OCI-LY7 (cell line): ENCODE measurements around the gene PRAC2. TPM values are rescaled to one million over a fixed set of nuclear protein-coding genes. Genes with fewer than 3 reads are reported as not detected.
A peak's percentile ranks its signal among the peaks of the same experiment; 100 is the strongest.

ENCODE experiments used
- BruUV-seq: library from RNA; stranded (reverse); fragments of 400-500 nt; replicated peaks from 2 replicates; lab custom pipeline; 2021; lab: Mats Ljungman, UMichigan
- CTCF ChIA-PET: fragments of 300-600 bp; sonication (Branson Sonifier 250); formaldehyde crosslinking; loops from one replicate; lab custom pipeline; 2022; ENCODE audit warnings: antibody characterized with exemption; ENCODE audit not compliant: unreplicated experiment; lab: Charles Lee
- POLR2A ChIA-PET: fragments of 300-600 bp; sonication (Branson Sonifier 250); formaldehyde crosslinking; loops from one replicate; lab custom pipeline; 2022; ENCODE audit warnings: antibody characterized with exemption; lab: Charles Lee
- DNase-seq: peaks from one replicate; pipeline ENCODE4 v3.0.0-alpha.2; 2015; ENCODE audit warnings: low spot score
- H2AFZ ChIP-seq: fragments of 200-600 bp; sonication (generic), shearing (Covaris generic); 2 replicates; pipeline ENCODE4 v1.6.1; 2014; ENCODE audit warnings: mild to moderate bottlenecking, antibody characterized with exemption, low read length, moderate library complexity
- H3K27ac ChIP-seq: fragments of 200-600 bp; sonication (generic); 2 replicates; pipeline ENCODE4 v1.5.1; 2014; ENCODE audit warnings: mixed run types, low read depth, mild to moderate bottlenecking, moderate library complexity, low read length, inconsistent platforms; ENCODE audit not compliant: poor library complexity, severe bottlenecking
- H3K36me3 ChIP-seq: fragments of 200-600 bp; sonication (generic); 2 replicates; pipeline ENCODE4 v1.6.1; 2014; ENCODE audit warnings: mild to moderate bottlenecking, antibody characterized with exemption, low read length, moderate library complexity, mixed read lengths; ENCODE audit not compliant: insufficient read depth
- H3K4me1 ChIP-seq: fragments of 200-600 bp; sonication (generic); 2 replicates; pipeline ENCODE4 v1.5.1; 2014; ENCODE audit warnings: mild to moderate bottlenecking, low read length; ENCODE audit not compliant: insufficient read depth, poor library complexity, severe bottlenecking
- H3K4me2 ChIP-seq: fragments of 200-600 bp; sonication (generic); 2 replicates; pipeline ENCODE4 v1.6.1; 2014; ENCODE audit warnings: mild to moderate bottlenecking, low read length
- H3K4me3 ChIP-seq: fragments of 200-600 bp; sonication (generic); 2 replicates; pipeline ENCODE4 v1.5.1; 2014; ENCODE audit warnings: mild to moderate bottlenecking, low read depth, low read length; ENCODE audit not compliant: poor library complexity, severe bottlenecking
- H3K79me2 ChIP-seq: fragments of 200-600 bp; sonication (generic); 2 replicates; pipeline ENCODE4 v1.6.1; 2016; ENCODE audit warnings: low read depth, mild to moderate bottlenecking, low read length, moderate library complexity, mixed read lengths; ENCODE audit not compliant: insufficient read depth
- H3K9me2 ChIP-seq: fragments of 200-600 bp; sonication (generic); 2 replicates; pipeline ENCODE4 v1.6.1; 2016; ENCODE audit warnings: mild to moderate bottlenecking, low read length, mixed read lengths; ENCODE audit not compliant: insufficient read depth
- H3K9me3 ChIP-seq: fragments of 200-600 bp; sonication (generic); 2 replicates; pipeline ENCODE4 v1.6.1; 2014; ENCODE audit warnings: mild to moderate bottlenecking, mixed run types, low read length, mixed read lengths
- H4K20me1 ChIP-seq: fragments of 200-600 bp; sonication (generic); 2 replicates; pipeline ENCODE4 v1.6.1; 2014; ENCODE audit warnings: mild to moderate bottlenecking, antibody characterized with exemption, low read length, moderate library complexity, mixed read lengths; ENCODE audit not compliant: insufficient read depth
- CTCF ChIP-seq: fragments of 200-600 bp; sonication (generic); conservative IDR thresholded peaks from 2 replicates; pipeline ENCODE4 v1.5.1; 2014; ENCODE audit warnings: mild to moderate bottlenecking, antibody characterized with exemption, low read length, moderate library complexity, mixed read lengths
- EZH2phosphoT487 ChIP-seq: fragments of 200-600 bp; sonication (generic); IDR thresholded peaks from 2 replicates; pipeline ENCODE4 v1.6.1; 2018; ENCODE audit warnings: low read depth, borderline replicate concordance, mild to moderate bottlenecking, mixed run types, antibody characterized with exemption, low read length, moderate library complexity, mixed read lengths
- intact Hi-C: fragments of 100-400 bp; cut with micrococcal nuclease; formaldehyde crosslinking; loops from one replicate; pipeline ENCODE4 v1.10.0; 2022; ENCODE audit not compliant: unreplicated experiment
- total RNA-seq, 2 experiments: library from RNA; depleted of rRNA in 1 of 2; stranded (reverse); fragments of >200 nt in 1 of 2; shearing (Covaris generic) in 1 of 2; gene quantifications; 2 replicates each; pipeline ENCODE4 v1.2.3, GENCODE V29; 2014 to 2022

PRAC2 gene
- total RNA-seq, 2 experiments from 2014 or later = not detected

- intact Hi-C loops = loop anchor here (2.0 to 10.0 kb wide), 2 partner anchors 80 to 154 kb away; no protein-coding TSS in a partner anchor
- Histone ChIP-seq H4K20me1 (no peaks in the 10 kb centered on the region), H3K4me1 (no peaks in the 10 kb centered on the region), H2AFZ (no peak overlapping the region), H3K4me3 (no peak overlapping the region), H3K36me3 (no peaks in the 10 kb centered on the region), H3K9me2 (no peaks in the 10 kb centered on the region), H3K9me3 (no peaks in the 10 kb centered on the region), H3K4me2 (no peak overlapping the region), H3K27ac (no peak overlapping the region), H3K79me2 (no peaks in the 10 kb centered on the region)
- ChIA-PET POLR2A (no interaction called here), CTCF (interaction anchor here (0.6 to 0.9 kb wide), 2 partner anchors 158 to 350 kb away, joined by 3 to 6 read pairs; no protein-coding TSS in a partner anchor)
- peak; percentile 58 for DNase-seq
- no TSS peak for BruUV-seq
- TF ChIP-seq CTCF = peak; percentile 81
- no peak for TF ChIP-seq EZH2phosphoT487
Observed at GRCh38 chr17:48724251-48725003, 1.4 kb downstream of the PRAC2 start.

GRCh38 chr17:48725004-48725287, 2.0 kb downstream of the PRAC2 start:
- H3K9me2 ChIP-seq = no peaks in the 10 kb centered on the region
- no TSS peak for BruUV-seq
- no peak overlapping the region for H3K27ac ChIP-seq
- H3K79me2 ChIP-seq = no peaks in the 10 kb centered on the region
- no peaks in the 10 kb centered on the region for H3K36me3 ChIP-seq
- no peaks in the 10 kb centered on the region for H3K4me1 ChIP-seq
- no peak for DNase-seq
- no peak overlapping the region for H3K4me2 ChIP-seq
- ChIA-PET CTCF (interaction anchor here (0.6 kb wide), 1 partner anchor 157 kb away, joined by 6 read pairs; no protein-coding TSS in a partner anchor), POLR2A (no interaction called here)
- H3K4me3 ChIP-seq = no peak overlapping the region
- no peaks in the 10 kb centered on the region for H4K20me1 ChIP-seq
- H2AFZ ChIP-seq = no peak overlapping the region
- TF ChIP-seq CTCF (no peak), EZH2phosphoT487 (no peak)
- H3K9me3 ChIP-seq = no peaks in the 10 kb centered on the region
- intact Hi-C loops = loop anchor here (2.0 to 10.0 kb wide), 2 partner anchors 80 to 154 kb away; no protein-coding TSS in a partner anchor
